OCI-M2 (cell line): ENCODE measurements around the gene RGS6.

ENCODE experiments used
- DNase-seq: peaks from one replicate; lab custom pipeline; 2025; ENCODE audit not compliant: unreplicated experiment; lab: John Stamatoyannopoulos, UW

Gene RGS6

GRCh38 chr14:72492196-72492595 is 560.0 kb downstream of the RGS6 start:
- no peak for DNase-seq

- DNase-seq = no peak
Measured at GRCh38 chr14:72495668-72496067, 563.4 kb downstream of the RGS6 start.

DNA sequence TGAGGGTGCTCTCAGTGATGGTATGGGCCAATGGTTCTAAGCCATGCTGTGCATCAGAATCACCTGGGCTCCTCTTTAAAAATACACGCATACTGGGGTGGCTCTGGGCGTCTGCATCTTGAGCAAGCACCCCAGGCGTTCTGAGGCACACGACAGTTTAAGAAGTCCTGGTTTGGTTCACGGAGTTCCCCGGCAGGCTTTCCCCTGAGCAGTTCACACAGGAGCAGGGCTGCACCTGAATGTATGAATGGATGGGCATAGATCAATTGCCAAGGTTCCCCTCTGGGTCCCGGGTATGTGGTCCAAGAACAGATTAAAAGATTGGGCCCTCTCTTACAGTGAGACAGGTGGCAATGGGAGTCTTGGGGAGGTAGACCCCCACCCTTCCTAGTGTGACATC is 566.4 kb downstream of the RGS6 start:
- no peak for DNase-seq

- no peak for DNase-seq
Measured at GRCh38 chr14:72499746-72500145, 567.5 kb downstream of the RGS6 start.

DNA sequence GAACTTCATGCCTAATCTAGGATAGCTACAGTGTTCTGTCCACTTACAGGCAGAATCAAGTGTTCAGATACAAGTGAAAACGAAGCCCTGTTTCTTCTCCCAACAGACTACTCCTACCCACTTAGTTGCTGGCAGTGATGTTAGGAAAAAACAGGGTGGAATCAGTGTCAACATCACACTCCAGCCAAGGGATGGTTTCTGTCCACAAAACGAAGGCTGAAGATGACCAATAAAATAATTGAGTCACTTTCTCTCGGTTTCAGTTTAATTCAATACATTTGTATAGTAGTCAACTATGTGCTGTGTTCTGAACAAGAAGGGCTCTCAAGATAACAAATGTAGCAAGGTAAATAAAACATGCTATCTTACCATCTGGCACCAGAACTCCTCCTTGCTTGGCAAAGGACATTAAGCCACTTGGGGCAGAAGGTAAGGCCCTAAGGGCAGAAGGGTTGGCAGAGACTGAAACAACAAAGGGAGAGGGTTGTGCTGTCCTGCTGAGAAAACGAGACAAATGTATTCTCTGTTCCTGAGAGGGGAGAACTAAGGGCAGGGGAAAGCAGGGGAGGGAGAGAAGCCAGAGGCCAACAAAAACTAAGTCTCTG is 568.1 kb downstream of the RGS6 start:
- no peak for DNase-seq

- DNase-seq = no peak
Measured at GRCh38 chr14:72501439-72501838, 569.2 kb downstream of the RGS6 start.

DNA sequence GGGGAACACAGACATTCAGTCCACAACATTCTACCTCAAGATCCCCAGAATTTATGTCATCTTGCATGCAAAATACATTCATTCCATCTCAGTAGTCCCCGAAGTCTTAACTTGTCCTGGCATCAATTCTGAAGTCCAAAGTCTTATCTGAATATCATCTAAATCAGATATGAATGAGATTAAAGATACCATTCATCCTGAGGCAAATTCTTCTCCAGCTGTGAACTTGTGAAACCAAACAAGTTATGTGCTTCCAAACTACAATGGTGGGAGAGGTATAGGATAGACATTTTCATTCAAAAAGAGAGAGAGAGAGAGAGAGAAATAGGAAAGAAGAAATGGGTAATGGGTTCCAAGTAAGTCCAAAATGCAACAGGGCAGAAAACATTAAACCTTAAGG is 571.0 kb downstream of the RGS6 start:
- no peak for DNase-seq

- no peak for DNase-seq
Measured at GRCh38 chr14:72503696-72504368, 571.6 kb downstream of the RGS6 start.

DNA sequence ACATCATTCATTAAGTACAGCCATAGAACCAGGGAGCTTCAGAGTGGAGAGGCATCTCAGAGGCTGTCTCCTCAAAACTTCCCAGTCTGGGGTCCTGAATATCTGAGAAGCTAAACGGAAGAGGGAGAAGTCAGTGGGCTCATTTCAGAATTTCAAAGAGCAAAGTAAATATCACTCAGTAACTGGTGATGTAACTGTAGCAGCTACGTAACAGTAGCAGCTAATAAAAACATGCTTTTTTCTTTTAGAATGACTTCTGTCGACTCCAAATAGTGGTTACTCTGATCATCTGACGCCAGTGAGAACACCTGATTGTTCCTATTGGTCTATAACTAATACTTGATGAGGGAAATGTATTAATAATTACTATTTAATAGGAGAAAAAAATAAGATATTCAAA is 578.3 kb downstream of the RGS6 start:
- no peak for DNase-seq

DNA sequence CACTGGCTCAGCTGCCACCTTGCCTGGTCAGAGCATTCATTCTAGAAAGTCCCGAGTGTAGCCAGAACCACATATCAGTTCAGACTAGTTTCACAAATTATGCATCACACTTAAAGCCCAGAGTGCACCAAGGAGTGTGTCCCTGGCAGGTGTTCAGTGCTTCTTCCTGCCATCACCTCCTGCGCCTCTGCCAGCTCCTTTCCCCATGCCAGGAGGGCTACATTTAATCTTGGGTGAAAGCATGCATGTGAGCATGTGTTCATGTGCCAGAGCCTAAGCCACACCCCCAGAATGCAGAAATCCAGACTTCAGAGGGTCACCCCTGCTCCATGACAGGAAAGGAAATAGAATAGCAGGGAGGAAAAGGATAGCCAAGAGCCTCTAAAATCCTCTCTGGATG is 580.1 kb downstream of the RGS6 start:
- no peak for DNase-seq

DNA sequence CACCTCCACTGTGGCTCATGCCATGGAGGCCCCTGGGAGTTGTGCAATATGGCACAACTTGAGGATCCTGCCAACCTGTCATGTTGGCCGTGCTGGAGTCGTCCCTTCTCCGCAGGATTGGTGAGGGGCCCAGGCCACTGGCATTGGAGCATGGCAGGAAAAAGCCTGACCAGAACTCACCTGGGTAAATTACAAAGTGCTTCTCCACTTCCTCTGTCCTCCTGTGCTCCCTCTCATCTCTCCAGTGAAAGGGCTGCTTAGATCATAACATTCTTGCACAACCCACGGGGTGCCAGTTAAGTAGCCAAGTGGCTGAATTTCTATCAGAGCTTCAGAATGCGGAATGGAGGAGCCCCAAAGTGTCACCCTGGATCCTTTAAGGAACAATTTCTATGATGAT is 580.7 kb downstream of the RGS6 start:
- no peak for DNase-seq

DNA sequence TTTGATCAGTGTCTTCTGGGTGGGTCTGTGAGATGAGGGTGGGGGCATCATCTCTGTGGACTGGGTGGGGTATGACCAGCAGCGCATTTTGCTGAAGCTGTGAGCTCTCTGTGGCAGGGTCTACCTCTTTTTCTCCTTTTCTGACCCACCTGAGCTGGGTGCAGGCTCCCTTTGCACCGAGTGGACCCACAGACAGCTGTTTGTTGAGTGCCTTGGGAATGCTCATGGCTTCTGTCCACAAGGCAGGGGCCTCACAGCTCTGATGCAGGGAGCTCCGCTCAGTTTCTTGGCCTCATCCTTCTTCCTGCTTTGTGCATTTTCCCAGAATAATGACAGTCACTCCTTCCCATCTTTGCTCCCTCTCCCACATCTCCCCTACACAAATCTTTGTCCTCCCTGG is 581.1 kb downstream of the RGS6 start:
- DNase-seq = no peak

DNA sequence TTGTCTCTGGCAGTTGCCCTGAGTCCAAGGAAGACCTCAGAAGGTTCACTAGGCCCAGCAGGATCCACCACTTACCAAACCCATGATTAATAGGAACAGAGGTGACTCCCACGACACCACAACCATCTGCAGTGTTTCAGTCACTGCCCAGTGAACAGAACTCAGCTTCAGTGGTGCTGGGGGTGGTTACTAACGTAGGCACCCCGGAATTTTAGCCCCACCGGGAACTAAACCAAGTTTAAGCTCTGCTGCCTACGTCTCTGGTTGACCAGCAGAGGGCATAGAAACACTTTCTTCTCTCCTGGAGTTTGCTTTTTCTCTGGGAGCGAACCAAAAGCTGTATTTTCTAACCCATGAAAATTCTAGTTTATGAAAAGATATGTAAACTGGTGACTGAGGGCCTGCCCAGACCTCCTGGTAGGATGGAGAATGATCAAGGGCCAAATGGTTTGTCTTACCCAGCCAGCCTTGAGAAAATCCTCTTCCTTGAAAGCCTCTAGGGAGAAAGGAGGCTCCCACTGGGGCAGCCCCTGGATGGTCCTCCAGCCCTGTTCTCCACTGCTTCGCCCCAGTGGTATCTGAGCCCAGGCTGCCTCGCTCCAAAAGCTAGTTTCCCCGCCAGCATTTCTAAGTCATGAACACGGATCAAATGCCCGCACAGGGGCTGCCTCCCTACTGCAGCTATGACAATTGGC is 581.9 kb downstream of the RGS6 start:
- no peak for DNase-seq

GRCh38 chr14:72514660-72515025 is 582.4 kb downstream of the RGS6 start:
- DNase-seq = no peak

- no peak for DNase-seq
Measured at GRCh38 chr14:72515779-72516770, 583.8 kb downstream of the RGS6 start.

DNA sequence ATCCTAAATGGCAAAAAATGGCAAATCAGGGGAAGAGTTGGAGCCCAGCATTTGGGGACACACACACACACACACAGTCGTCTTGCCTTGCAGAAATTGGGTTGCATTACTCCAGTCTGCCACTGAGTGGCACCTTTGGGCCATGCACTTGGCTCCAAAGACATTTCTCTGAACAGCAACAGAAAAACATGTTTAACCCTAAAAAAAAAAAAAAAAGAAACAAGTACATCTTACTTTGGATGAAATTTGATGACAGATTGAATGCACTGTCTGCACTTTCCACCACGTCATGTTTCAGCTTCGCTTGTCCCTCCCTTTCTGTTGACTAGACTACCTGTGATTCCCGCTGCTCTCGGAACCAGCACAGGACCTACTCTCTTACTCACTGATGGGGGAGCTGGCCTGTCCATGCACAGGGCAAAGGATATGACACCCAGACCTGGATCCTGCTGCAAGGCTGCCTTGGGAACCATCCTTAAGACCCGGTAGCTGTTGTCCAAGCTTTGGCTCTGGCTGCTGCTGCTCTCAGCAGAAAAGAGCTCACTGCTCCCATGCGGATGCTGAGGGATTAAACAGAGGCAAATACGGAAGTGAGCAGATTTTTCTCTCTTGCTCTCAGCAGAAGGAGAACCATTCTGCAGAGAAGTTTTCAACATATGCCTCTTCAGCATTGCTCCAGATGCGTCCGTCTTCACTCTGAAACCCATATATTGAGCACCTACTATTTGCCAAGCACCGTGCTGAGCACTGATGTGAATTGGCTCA is 584.9 kb downstream of the RGS6 start:
- no peak for DNase-seq

- DNase-seq = no peak
Measured at GRCh38 chr14:72517736-72518135, 585.5 kb downstream of the RGS6 start.

DNA sequence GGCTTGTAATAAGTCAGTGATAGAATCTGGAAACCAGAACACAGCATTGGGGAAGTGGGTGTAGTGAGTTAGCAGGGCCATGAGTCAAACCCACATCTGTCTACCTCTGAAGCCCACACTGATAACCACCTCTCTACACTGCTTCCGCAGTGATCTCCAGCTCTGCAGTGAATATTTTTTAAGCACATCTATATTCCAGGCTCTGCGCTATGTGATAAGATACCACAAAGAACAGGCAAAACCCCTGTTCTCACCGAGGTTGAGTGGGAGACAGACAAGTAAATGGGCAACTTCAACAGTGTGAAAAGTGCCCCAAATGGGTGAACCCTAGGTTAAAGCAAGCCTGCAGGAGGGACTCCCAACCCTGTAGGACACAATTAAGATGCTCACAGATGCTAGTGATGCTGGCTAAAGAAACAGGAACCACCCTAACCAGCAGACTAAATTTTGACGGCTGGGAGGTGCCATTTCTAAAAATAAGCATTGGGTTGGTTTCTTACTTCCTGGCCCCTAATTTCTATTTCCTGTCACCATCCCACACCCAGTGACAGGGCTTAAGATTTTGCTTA is 586.7 kb downstream of the RGS6 start:
- DNase-seq = no peak

DNA sequence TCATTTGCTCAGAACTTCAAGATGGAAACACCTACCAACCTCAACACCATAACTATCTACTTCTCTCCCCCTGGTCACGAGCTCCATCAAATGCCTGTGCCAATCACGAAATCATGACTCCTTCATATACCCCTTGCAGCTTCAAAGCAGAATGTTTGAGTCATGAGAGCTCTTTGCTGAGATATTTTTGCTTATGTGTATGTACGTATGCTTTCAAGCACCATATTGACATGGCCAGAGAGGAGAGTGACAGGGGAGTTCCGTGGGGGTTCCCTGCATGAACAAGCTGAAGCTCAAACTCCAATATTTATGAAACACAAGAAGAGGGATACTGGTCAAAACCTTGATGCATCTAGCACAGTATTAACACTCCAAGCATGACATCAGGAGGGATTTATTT is 587.3 kb downstream of the RGS6 start:
- DNase-seq = no peak

DNA sequence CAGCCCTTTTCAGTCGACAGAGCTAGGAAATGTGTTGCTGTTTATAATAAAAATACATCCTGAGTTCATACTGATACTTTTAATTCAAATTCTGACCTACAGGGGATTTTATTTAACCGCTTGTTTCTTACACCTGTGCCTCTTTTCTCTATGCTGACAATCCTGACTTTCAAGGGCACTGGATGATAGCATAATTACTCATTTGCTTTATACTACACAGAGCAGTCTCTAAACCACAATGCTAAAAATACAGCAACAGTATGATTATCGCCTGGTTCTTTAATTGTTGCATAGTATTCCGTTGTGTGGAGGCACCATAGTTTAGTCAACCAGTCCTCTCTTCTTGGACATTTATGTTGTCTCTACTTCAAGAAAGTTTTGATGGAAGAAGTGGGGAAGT is 588.8 kb downstream of the RGS6 start:
- DNase-seq = no peak
